Panc1 (cell line): Measurements from ENCODE around the gene ZYX.

Experiments
- CTCF ChIP-seq: fragments of 450-650 bp; IDR thresholded peaks from 2 replicates; pipeline ENCODE4 v1.5.1; 2017; ENCODE audit warnings: mild to moderate bottlenecking
- TCF7L2 ChIP-seq: IDR thresholded peaks from 2 replicates; pipeline ENCODE4 v1.6.1; 2011; ENCODE audit warnings: mild to moderate bottlenecking, low read depth, low read length, inconsistent platforms

DNA sequence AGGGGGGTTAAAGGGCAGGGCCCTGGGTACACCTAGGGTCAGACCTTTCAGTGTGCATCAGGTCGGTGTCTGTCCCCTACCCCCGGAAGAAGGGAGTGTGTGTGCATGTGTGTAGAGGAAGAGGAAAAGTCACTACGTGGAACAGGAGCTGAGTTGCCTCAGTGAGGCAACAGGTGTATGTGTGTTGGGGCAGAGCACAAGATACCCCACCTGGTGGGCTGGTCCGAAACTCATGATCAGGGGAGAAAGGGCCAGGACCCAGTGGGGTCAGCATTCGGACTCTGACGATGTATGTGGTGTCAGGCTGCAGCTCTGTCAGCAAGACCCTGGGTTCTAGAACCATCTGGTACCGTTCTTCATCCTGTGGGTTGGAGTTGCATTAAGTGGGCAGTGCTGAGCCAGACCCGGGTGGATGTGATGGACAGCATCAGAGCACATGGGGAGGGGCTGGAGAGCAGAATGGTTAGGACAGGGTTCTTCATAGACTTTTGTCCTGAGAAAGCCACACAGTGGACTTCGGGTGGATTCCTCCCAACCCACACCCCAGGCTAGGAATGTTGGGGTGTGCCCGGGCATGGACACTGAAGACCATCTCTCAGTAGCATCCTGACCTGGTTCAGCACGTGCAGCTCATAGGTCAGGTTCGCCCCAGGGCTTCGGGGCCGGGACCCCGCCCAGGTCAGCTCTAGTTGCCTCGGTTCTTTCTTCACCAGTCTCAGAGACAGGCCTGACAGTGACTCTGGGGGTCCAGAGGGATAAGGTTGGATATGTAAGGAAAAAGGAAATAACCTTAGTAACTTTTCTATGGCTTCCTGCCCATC, 16.8 kb downstream of the ZYX start:
- TF ChIP-seq CTCF = no peak
- TF ChIP-seq TCF7L2 = no peak
